Neural progenitor cell (in vitro differentiated cells): ENCODE data around the gene CD248. TPM values are rescaled to one million over a fixed set of nuclear protein-coding genes. Genes with fewer than 3 reads are reported as not detected.

Experiments used
- DNase-seq: peaks from one replicate; pipeline ENCODE4 v3.0.0-alpha.2; 2016; ENCODE audit warnings: low spot score
- H2AFZ ChIP-seq: fragments of 200-600 bp; sonication (generic); replicated peaks from 2 replicates; pipeline ENCODE4 v1.6.1; 2016; ENCODE audit warnings: antibody characterized with exemption
- H3F3A ChIP-seq: fragments of 200-600 bp; sonication (generic); 2 replicates; pipeline ENCODE4 v1.6.1; 2016; ENCODE audit warnings: antibody characterized with exemption, low read depth
- H3K27ac ChIP-seq: fragments of 200-600 bp; sonication (generic); 2 replicates; pipeline ENCODE4 v1.5.1; 2016; ENCODE audit warnings: mild to moderate bottlenecking
- H3K27me3 ChIP-seq: fragments of 200-600 bp; sonication (generic); 2 replicates; pipeline ENCODE4 v1.6.1; 2016; ENCODE audit warnings: mild to moderate bottlenecking, moderate library complexity
- H3K36me3 ChIP-seq: fragments of 200-600 bp; sonication (generic); 2 replicates; pipeline ENCODE4 v1.5.1; 2016
- H3K4me1 ChIP-seq: fragments of 200-600 bp; sonication (generic); 2 replicates; pipeline ENCODE4 v1.6.1; 2016; ENCODE audit warnings: mixed run types
- H3K4me2 ChIP-seq: fragments of 200-600 bp; sonication (generic); 2 replicates; pipeline ENCODE4 v1.6.1; 2016
- H3K4me3 ChIP-seq: fragments of 200-600 bp; sonication (generic); 2 replicates; pipeline ENCODE4 v1.5.1; 2016
- H3K79me2 ChIP-seq: fragments of 200-600 bp; sonication (generic); 2 replicates; pipeline ENCODE4 v1.6.1; 2016; ENCODE audit warnings: low read depth
- H3K9ac ChIP-seq: fragments of 200-600 bp; sonication (generic); 2 replicates; pipeline ENCODE4 v1.6.1; 2016
- H3K9me3 ChIP-seq: fragments of 200-600 bp; sonication (generic); 2 replicates; pipeline ENCODE4 v1.5.1; 2016; ENCODE audit warnings: low read depth
- H4K20me1 ChIP-seq: fragments of 200-600 bp; sonication (generic); 2 replicates; pipeline ENCODE4 v1.6.1; 2016; ENCODE audit warnings: low read depth
- H3K27ac Mint-ChIP-seq: 3 replicates; pipeline ENCODE4 v1.8.0; 2021; ENCODE audit warnings: mixed read lengths
- H3K27me3 Mint-ChIP-seq: 2 replicates; pipeline ENCODE4 v1.8.0; 2022; ENCODE audit warnings: low read depth, mild to moderate bottlenecking, inconsistent platforms, moderate library complexity, mixed read lengths; ENCODE audit not compliant: insufficient read depth
- H3K36me3 Mint-ChIP-seq: 3 replicates; pipeline ENCODE4 v1.8.0; 2021; ENCODE audit warnings: mixed read lengths
- H3K4me1 Mint-ChIP-seq: 3 replicates; pipeline ENCODE4 v1.8.0; 2021; ENCODE audit warnings: mixed read lengths
- H3K4me3 Mint-ChIP-seq: 3 replicates; pipeline ENCODE4 v1.8.0; 2021; ENCODE audit warnings: mild to moderate bottlenecking, moderate library complexity, mixed read lengths
- H3K9me3 Mint-ChIP-seq: 3 replicates; pipeline ENCODE4 v1.8.0; 2020; ENCODE audit warnings: mixed read lengths
- EZH2 ChIP-seq: fragments of 200-600 bp; sonication (generic); IDR thresholded peaks from 2 replicates; pipeline ENCODE4 v1.6.1; 2017; ENCODE audit warnings: antibody characterized with exemption, mild to moderate bottlenecking, moderate library complexity
- EZH2phosphoT487 ChIP-seq: fragments of 200-600 bp; sonication (generic); IDR thresholded peaks from 2 replicates; pipeline ENCODE4 v1.6.1; 2017; ENCODE audit warnings: antibody characterized with exemption
- total RNA-seq: library from RNA; depleted of rRNA; stranded (reverse); fragments of >200 nt; gene quantifications from 2 replicates; pipeline ENCODE4 v1.2.3, GENCODE V29; 2015; ENCODE audit warnings: low replicate concordance
- TF ChIP-seq, protein P1 (sequence below): fragments of 200-600 bp; sonication (generic); IDR thresholded peaks from 2 replicates; pipeline ENCODE4 v1.5.1; 2017; ENCODE audit warnings: antibody characterized with exemption, mild to moderate bottlenecking

The CD248 gene
- total RNA-seq, 1 donor from 2014 or later, result 0.62 TPM

- Histone ChIP-seq H3K9ac (no peak overlapping the region), H3F3A (no peaks in the 10 kb centered on the region), H3K27ac (no peak overlapping the region), H3K9me3 (no peaks in the 10 kb centered on the region), H3K27me3 (peaks cover 3% of the 10 kb centered on the region), H3K4me1 (peaks cover 11% of the 10 kb centered on the region), H3K36me3 (no peaks in the 10 kb centered on the region), H3K4me2 (no peak overlapping the region), H2AFZ (no peak overlapping the region), H3K79me2 (no peaks in the 10 kb centered on the region), H3K4me3 (no peak overlapping the region), H4K20me1 (no peaks in the 10 kb centered on the region)
- TF ChIP-seq EZH2, result no peak
- TF ChIP-seq, protein P1, sequence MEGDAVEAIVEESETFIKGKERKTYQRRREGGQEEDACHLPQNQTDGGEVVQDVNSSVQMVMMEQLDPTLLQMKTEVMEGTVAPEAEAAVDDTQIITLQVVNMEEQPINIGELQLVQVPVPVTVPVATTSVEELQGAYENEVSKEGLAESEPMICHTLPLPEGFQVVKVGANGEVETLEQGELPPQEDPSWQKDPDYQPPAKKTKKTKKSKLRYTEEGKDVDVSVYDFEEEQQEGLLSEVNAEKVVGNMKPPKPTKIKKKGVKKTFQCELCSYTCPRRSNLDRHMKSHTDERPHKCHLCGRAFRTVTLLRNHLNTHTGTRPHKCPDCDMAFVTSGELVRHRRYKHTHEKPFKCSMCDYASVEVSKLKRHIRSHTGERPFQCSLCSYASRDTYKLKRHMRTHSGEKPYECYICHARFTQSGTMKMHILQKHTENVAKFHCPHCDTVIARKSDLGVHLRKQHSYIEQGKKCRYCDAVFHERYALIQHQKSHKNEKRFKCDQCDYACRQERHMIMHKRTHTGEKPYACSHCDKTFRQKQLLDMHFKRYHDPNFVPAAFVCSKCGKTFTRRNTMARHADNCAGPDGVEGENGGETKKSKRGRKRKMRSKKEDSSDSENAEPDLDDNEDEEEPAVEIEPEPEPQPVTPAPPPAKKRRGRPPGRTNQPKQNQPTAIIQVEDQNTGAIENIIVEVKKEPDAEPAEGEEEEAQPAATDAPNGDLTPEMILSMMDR, result no peak
- no peak for TF ChIP-seq EZH2phosphoT487
- H3K4me1 Mint-ChIP-seq, result peaks cover 51% of the 10 kb centered on the region
- H3K27me3 Mint-ChIP-seq, result peaks cover 21% of the 10 kb centered on the region
- DNase-seq, result no peak
- H3K27ac Mint-ChIP-seq, result peak overlapping the region; percentile 12
- H3K36me3 Mint-ChIP-seq, result no peaks in the 10 kb centered on the region
- no peaks in the 10 kb centered on the region for H3K9me3 Mint-ChIP-seq
- no peak overlapping the region for H3K4me3 Mint-ChIP-seq
These were observed 9.6 kb upstream of the CD248 start for GRCh38 chr11:66326261-66327111.

DNA sequence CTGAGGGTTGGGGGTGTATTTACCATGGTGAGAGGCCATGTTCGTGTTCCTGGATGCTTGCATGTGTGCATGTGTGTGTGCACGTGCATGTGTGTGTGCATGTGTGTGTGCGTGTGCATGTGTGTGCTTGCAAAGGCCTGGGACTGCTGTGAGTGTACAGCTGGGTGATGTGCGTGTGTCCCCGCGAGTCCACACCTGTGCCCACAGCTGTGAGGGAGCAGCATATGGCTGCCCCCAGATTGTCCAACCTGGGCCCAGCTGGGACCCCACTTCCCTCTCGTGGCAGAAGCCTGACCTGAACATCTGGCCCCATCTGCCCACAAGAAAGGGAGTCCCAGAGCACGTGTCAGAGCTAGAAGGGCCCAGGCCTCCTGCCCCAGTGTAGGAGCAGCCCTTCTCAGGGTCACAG lies 8.4 kb upstream of the CD248 start:
- no peak overlapping the region for H3K4me3 Mint-ChIP-seq
- H3K4me3 ChIP-seq, result no peak overlapping the region
- no peak overlapping the region for H3K27ac ChIP-seq
- peaks cover 2% of the 10 kb centered on the region for H3K9me3 Mint-ChIP-seq
- H3K27me3 Mint-ChIP-seq, result peaks cover 21% of the 10 kb centered on the region
- H3K36me3 Mint-ChIP-seq, result no peaks in the 10 kb centered on the region
- H3K36me3 ChIP-seq, result no peaks in the 10 kb centered on the region
- H3K27me3 ChIP-seq, result peaks cover 3% of the 10 kb centered on the region
- H2AFZ ChIP-seq, result no peak overlapping the region
- peaks cover 11% of the 10 kb centered on the region for H3K4me1 ChIP-seq
- no peak for TF ChIP-seq EZH2phosphoT487
- TF ChIP-seq, protein P1, result no peak
- no peak for TF ChIP-seq EZH2
- H3K27ac Mint-ChIP-seq, result no peak overlapping the region
- H3K4me1 Mint-ChIP-seq, result peaks cover 51% of the 10 kb centered on the region
- H3K4me2 ChIP-seq, result no peak overlapping the region
- H3K79me2 ChIP-seq, result no peaks in the 10 kb centered on the region
- no peaks in the 10 kb centered on the region for H3K9me3 ChIP-seq
- H4K20me1 ChIP-seq, result no peaks in the 10 kb centered on the region
- no peak for DNase-seq
- no peak overlapping the region for H3K9ac ChIP-seq
- no peaks in the 10 kb centered on the region for H3F3A ChIP-seq

DNA sequence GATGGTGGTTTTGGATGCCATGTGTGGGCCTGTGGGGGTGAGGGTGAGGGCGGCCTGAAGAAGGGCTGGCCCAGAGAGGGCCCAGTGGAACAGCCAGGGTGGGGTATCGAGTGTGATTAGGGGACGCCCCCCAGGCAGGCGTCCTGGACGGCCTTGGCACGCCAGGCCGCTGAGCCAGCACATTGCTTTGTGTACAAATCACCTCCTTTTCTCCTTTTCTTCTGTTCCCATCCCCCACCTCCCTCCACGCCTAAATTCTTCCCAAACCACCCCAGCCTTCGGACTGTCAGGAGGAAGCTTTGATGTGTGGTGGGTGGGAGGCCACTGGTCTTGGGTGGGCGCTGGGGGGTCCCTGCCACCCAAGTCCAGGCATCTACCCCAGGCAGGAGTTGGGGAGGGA lies 7.8 kb upstream of the CD248 start:
- H3K27me3 Mint-ChIP-seq, result peaks cover 24% of the 10 kb centered on the region
- DNase-seq, result no peak
- Histone ChIP-seq H3K9ac (no peak overlapping the region), H3K4me1 (peaks cover 11% of the 10 kb centered on the region), H2AFZ (peak overlapping the region; percentile 70), H3K4me3 (no peak overlapping the region), H3K79me2 (no peaks in the 10 kb centered on the region), H4K20me1 (no peaks in the 10 kb centered on the region), H3K9me3 (no peaks in the 10 kb centered on the region), H3F3A (no peaks in the 10 kb centered on the region), H3K4me2 (peak overlapping the region; percentile 47), H3K27ac (no peak overlapping the region), H3K27me3 (peaks cover 3% of the 10 kb centered on the region), H3K36me3 (no peaks in the 10 kb centered on the region)
- TF ChIP-seq, protein P1, result no peak
- no peak for TF ChIP-seq EZH2phosphoT487
- no peak for TF ChIP-seq EZH2
- peak overlapping the region; percentile 96 for H3K27ac Mint-ChIP-seq
- H3K9me3 Mint-ChIP-seq, result peaks cover 7% of the 10 kb centered on the region
- H3K36me3 Mint-ChIP-seq, result no peaks in the 10 kb centered on the region
- H3K4me3 Mint-ChIP-seq, result no peak overlapping the region
- peaks cover 54% of the 10 kb centered on the region for H3K4me1 Mint-ChIP-seq
